Forelimb muscle (tissue), 1 donor: Measurements from ENCODE around the gene ULBP2. TPM values are rescaled to one million over a fixed set of nuclear protein-coding genes. Genes with fewer than 3 reads are reported as not detected.

ENCODE experiments used
- polyA plus RNA-seq: library from polyadenylated mRNA; unstranded; fragments of 120-200 nt; gene quantifications from one replicate; pipeline ENCODE4 v1.2.1, GENCODE V29; 2013; ENCODE audit not compliant: insufficient read length

Gene ULBP2
- polyA plus RNA-seq, 1 donor, result 0.61 TPM

Other genes with a start within 250 kb of the ULBP2 start
- gene LATS1, start 223.9 kb upstream of the ULBP2 start, polyA plus RNA-seq, result 16.6 TPM
- 23.8 TPM for gene NUP43, start 195.5 kb upstream of the ULBP2 start, polyA plus RNA-seq
- 72.0 TPM for gene PCMT1, start 192.3 kb upstream of the ULBP2 start, polyA plus RNA-seq
- gene LRP11, start 77.7 kb upstream of the ULBP2 start, polyA plus RNA-seq, result 19.1 TPM
- 0.82 TPM for gene RAET1E, start 43.9 kb upstream of the ULBP2 start, polyA plus RNA-seq
- 0.30 TPM for gene RAET1G, start 18.9 kb upstream of the ULBP2 start, polyA plus RNA-seq
- 0.28 TPM for gene ULBP1, start 21.9 kb downstream of the ULBP2 start, polyA plus RNA-seq
- not detected for gene RAET1L, start 83.5 kb downstream of the ULBP2 start, polyA plus RNA-seq
- gene ULBP3, start 127.1 kb downstream of the ULBP2 start, polyA plus RNA-seq, result 1.9 TPM
- 55.8 TPM for gene PPP1R14C, start 201.0 kb downstream of the ULBP2 start, polyA plus RNA-seq